Ovary (tissue), 9 donors: Measurements from ENCODE around the gene OBSCN. TPM values are rescaled to one million over a fixed set of nuclear protein-coding genes. Genes with fewer than 3 reads are reported as not detected.
A peak's percentile ranks its signal among the peaks of the same experiment; 100 is the strongest.

Experiments used
- DNase-seq, 5 donors: peaks; one replicate each; pipeline ENCODE4 v3.0.0-alpha.2; 2019 to 2020
- H3K27ac ChIP-seq, 2 donors: fragments of 200-600 bp; one replicate each; pipeline versions ENCODE4 v1.5.1 to v1.8.0; 2019 to 2022
- H3K27me3 ChIP-seq: fragments of 200-600 bp; one replicate; pipeline ENCODE4 v1.8.0; 2022
- H3K36me3 ChIP-seq: fragments of 200-600 bp; sonication (generic); one replicate; pipeline ENCODE4 v1.5.1; 2019
- H3K4me1 ChIP-seq: one replicate; pipeline ENCODE4 v1.8.1; 2013; ENCODE audit warnings: mild to moderate bottlenecking, moderate library complexity; ENCODE audit not compliant: insufficient read depth
- H3K4me3 ChIP-seq: fragments of 200-600 bp; sonication (generic); one replicate; pipeline ENCODE4 v1.5.1; 2017
- H3K9me3 ChIP-seq, 2 donors: fragments of 200-600 bp in 1 of 2; sonication (generic) in 1 of 2; one replicate each; pipeline versions ENCODE4 v1.5.1 to v1.8.1; 2013 to 2019; ENCODE audit warnings: mild to moderate bottlenecking in 1 of 2, moderate library complexity in 1 of 2
- EP300 ChIP-seq: sonication (generic); formaldehyde crosslinking; IDR thresholded peaks from one replicate; pipeline ENCODE4 v1.6.1; 2017; ENCODE audit warnings: antibody characterized with exemption
- POLR2A ChIP-seq: fragments of 450-650 bp; IDR thresholded peaks from one replicate; pipeline ENCODE4 v1.6.1; 2017; ENCODE audit warnings: antibody characterized with exemption, mild to moderate bottlenecking, moderate library complexity
- WGBS, 3 donors: extraction: QIAGEN DNeasy Blood & Tissue Kit in 1 of 3; methylation state at CpG; one replicate each; pipeline versions ENCODE4 v1.1.5 to v1.1.7; 2013 to 2017; 5-methylcytosine and 5-hydroxymethylcytosine counted together
- intact Hi-C, 4 donors: fragments of 100-400 bp; cut with DNase I; formaldehyde crosslinking; loops; one replicate each; pipeline versions ENCODE4 v1.11.0 to v1.15.1; 2022 to 2023
- polyA plus RNA-seq, 2 donors: library from polyadenylated mRNA; stranded (reverse); fragments of 200-250 nt in 1 of 2; fragments of 350-450 nt in 1 of 2; fragmentation: Illumina TruSeq in 1 of 2; extraction: RNeasy Lipid Tissue Mini Kit (QIAGEN cat#74804) in 1 of 2; gene quantifications; one replicate each; pipeline ENCODE4 v1.2.3, GENCODE V29; 2013 to 2014
- total RNA-seq, 7 donors: library from RNA; depleted of rRNA in 2 of 7; stranded (reverse); fragments of >200 nt in 2 of 7; fragmentation: NEBNext Ultra II Directional in 3 of 7; extraction: Animal tissue kit (Norgen Biotek cat#: 25700) in 3 of 7; gene quantifications; one replicate each; pipeline versions ENCODE4 v1.1.0 to v1.2.4, GENCODE V29; 2016 to 2023
- TF ChIP-seq, protein P1 (sequence below), 3 donors: fragments of 450-650 bp in 2 of 3; fragments of 200-600 bp in 1 of 3; IDR thresholded peaks; one replicate each; pipeline versions ENCODE4 v1.5.1 to v1.8.0; 2016 to 2022; ENCODE audit warnings: antibody characterized with exemption in 3 of 3, mild to moderate bottlenecking in 1 of 3
- donor health status: DM: no; HTN: no; CAD: no; lungs with moderate emphysema.
- donor health status: DM: no; HTN: no; CAD: no.
- donor health status: Bipolar disorder and iron deficiency.
- donor health status: DM: yes; HTN: yes; CAD: no.
- donor health status: DM: no; HTN: no; CAD: no.
- donor health status: DM: yes; HTN: yes; CAD: no.

OBSCN gene
- total and polyA plus RNA-seq, 9 donors, result 3.5 to 37.1 (median 29.0) TPM

DNA sequence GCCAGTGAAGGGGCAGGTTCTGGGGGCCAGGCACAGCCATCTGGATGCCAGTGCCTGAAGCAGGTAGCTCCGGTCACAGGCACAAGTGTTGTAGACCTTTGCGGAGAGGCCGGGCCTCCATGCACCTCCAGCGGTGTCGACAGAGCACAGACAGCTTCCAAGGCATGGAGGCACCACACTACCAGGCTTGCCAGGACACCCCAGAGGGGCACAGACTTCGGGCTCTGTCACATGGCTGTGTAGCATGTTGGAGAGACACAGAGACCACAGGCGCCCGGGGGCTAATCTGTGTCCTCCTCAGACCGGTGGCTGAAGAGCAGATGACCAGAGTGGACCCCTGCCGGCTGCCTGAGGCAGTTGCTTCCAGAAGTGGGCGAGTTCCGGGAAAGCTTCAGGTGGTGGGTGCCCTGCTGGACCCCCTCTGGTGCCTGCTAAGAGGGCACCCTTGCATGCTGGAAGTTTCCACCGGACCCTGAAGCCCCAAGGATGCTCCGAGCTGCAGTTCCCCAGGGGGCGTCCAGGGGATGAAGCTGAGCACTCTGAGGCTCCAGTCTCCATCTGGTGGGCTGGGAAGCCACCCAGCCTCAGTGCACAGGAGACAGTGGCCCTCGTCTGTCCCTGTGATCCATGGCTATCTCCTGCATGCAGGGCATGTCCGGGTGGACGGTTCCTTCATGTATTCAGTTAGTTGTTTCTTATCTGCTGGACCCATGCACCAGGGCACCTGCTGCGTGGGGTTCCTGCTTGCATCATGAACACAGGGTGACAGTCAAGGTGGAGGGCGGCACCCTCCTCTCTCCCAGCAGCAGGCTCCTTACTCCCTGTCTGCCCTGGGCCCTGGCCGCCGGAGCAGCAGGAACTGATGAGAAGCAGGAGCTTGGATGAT lies 82.4 kb downstream of the OBSCN start:
- WGBS, 3 donors, result 90 to 92% (median 92%) methylated on average over 20 to 22 of the region's 22 CpGs
- H3K4me3 ChIP-seq, result no peak overlapping the region
- H3K36me3 ChIP-seq, result no peaks in the 10 kb centered on the region
- H3K27ac ChIP-seq, result no peak overlapping the region
- no peak for TF ChIP-seq POLR2A
- TF ChIP-seq, protein P1, sequence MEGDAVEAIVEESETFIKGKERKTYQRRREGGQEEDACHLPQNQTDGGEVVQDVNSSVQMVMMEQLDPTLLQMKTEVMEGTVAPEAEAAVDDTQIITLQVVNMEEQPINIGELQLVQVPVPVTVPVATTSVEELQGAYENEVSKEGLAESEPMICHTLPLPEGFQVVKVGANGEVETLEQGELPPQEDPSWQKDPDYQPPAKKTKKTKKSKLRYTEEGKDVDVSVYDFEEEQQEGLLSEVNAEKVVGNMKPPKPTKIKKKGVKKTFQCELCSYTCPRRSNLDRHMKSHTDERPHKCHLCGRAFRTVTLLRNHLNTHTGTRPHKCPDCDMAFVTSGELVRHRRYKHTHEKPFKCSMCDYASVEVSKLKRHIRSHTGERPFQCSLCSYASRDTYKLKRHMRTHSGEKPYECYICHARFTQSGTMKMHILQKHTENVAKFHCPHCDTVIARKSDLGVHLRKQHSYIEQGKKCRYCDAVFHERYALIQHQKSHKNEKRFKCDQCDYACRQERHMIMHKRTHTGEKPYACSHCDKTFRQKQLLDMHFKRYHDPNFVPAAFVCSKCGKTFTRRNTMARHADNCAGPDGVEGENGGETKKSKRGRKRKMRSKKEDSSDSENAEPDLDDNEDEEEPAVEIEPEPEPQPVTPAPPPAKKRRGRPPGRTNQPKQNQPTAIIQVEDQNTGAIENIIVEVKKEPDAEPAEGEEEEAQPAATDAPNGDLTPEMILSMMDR (IDR thresholded peaks at IDR 0.05), result no peak
- no peak for TF ChIP-seq EP300
- DNase-seq, result peak in 3 of 5 donors; percentile 10 to 30 (median 11)
- no peaks in the 10 kb centered on the region for H3K4me1 ChIP-seq
- intact Hi-C loops, result loop anchor here in 1 of 4 donors (5.0 kb wide), 1 partner anchor 52 kb away; no protein-coding TSS in a partner anchor
- no peaks in the 10 kb centered on the region for H3K9me3 ChIP-seq
- H3K27me3 ChIP-seq, result no peaks in the 10 kb centered on the region

- Histone ChIP-seq H3K9me3 (no peaks in the 10 kb centered on the region), H3K4me3 (no peak overlapping the region), H3K27me3 (no peaks in the 10 kb centered on the region), H3K4me1 (no peaks in the 10 kb centered on the region), H3K27ac (no peak overlapping the region), H3K36me3 (no peaks in the 10 kb centered on the region)
- TF ChIP-seq, protein P1 (IDR thresholded peaks at IDR 0.05), result no peak
- TF ChIP-seq EP300, result no peak
- intact Hi-C loops, result loop anchor here in 1 of 4 donors (5.0 kb wide), 1 partner anchor 50 kb away; no protein-coding TSS in a partner anchor
- 79 to 86% (median 80%) methylated on average over 16 of the region's 16 CpGs for WGBS, 3 donors
- peak in 2 of 5 donors; percentile 9 to 17 for DNase-seq
These were observed 84.2 kb downstream of the OBSCN start for GRCh38 chr1:228291906-228292608.

DNA sequence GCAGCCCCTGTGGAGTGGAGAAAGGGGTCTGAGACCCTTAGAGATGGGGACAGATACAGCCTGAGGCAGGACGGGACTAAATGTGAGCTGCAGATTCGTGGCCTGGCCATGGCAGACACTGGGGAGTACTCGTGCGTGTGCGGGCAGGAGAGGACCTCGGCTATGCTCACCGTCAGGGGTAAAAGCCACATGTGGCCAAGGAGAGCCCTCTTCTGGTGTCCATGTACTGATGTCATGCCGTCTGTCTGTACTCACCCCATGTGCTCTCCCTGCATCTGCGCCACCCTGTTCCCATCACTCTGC lies 84.7 kb downstream of the OBSCN start:
- H3K9me3 ChIP-seq, result no peaks in the 10 kb centered on the region
- WGBS, 3 donors, result 87 to 90% (median 89%) methylated on average over 9 of the region's 9 CpGs
- peak in 2 of 5 donors; percentile 9 to 26 for DNase-seq
- no peaks in the 10 kb centered on the region for H3K27me3 ChIP-seq
- H3K4me3 ChIP-seq, result no peak overlapping the region
- H3K4me1 ChIP-seq, result no peaks in the 10 kb centered on the region
- H3K27ac ChIP-seq, result no peak overlapping the region
- H3K36me3 ChIP-seq, result no peaks in the 10 kb centered on the region
- TF ChIP-seq EP300 (no peak), POLR2A (no peak)
- TF ChIP-seq, protein P1 (IDR thresholded peaks at IDR 0.05), result no peak
- intact Hi-C loops, result loop anchor here in 1 of 4 donors (5.0 kb wide), 1 partner anchor 50 kb away; no protein-coding TSS in a partner anchor

GRCh38 chr1:228293393-228293792 lies 85.5 kb downstream of the OBSCN start:
- intact Hi-C loops, result loop anchor here in 1 of 4 donors (5.0 kb wide), 1 partner anchor 49 kb away; no protein-coding TSS in a partner anchor
- Histone ChIP-seq H3K4me1 (no peaks in the 10 kb centered on the region), H3K4me3 (no peak overlapping the region), H3K36me3 (no peaks in the 10 kb centered on the region), H3K27ac (no peak overlapping the region), H3K9me3 (no peaks in the 10 kb centered on the region), H3K27me3 (no peaks in the 10 kb centered on the region)
- 90 to 92% (median 90%) methylated on average over 15 of the region's 15 CpGs for WGBS, 3 donors
- TF ChIP-seq POLR2A (no peak), EP300 (no peak)
- TF ChIP-seq, protein P1 (IDR thresholded peaks at IDR 0.05), result no peak
- DNase-seq, result peak in 2 of 5 donors; percentile 10 to 23
